Natural killer cell (primary cell): ENCODE data around the gene UGT1A8. TPM values are rescaled to one million over a fixed set of nuclear protein-coding genes. Genes with fewer than 3 reads are reported as not detected.

Experiments
- ATAC-seq, 3 donors: fragments of 150-1000 bp in 2 of 3; fragments of 200-7000 bp in 1 of 3; cut with Tn5 transposase; 1 replicate in 1 of 3; 2 replicates in 2 of 3; pipeline ENCODE4 v1.10.0; 2021; ENCODE audit warnings: mild to moderate bottlenecking in 2 of 3, moderate library complexity in 2 of 3
- DNase-seq, 2 donors: peaks; one replicate each; pipeline versions ENCODE4 v3.0.0 to v3.0.0-alpha.2; 2013 to 2021; ENCODE audit warnings: mixed read lengths in 1 of 2
- H3K27ac ChIP-seq: one replicate; pipeline ENCODE4 v1.5.1; 2013; ENCODE audit warnings: mild to moderate bottlenecking, low read length
- H3K27me3 ChIP-seq: one replicate; pipeline ENCODE4 v1.6.1; 2013; ENCODE audit warnings: low read length; ENCODE audit not compliant: control insufficient read depth, insufficient read depth
- H3K36me3 ChIP-seq: one replicate; pipeline ENCODE4 v1.6.1; 2013; ENCODE audit warnings: low read length; ENCODE audit not compliant: control insufficient read depth, insufficient read depth
- H3K4me1 ChIP-seq: one replicate; pipeline ENCODE4 v1.6.1; 2013; ENCODE audit warnings: low read length; ENCODE audit not compliant: control insufficient read depth, insufficient read depth
- H3K4me3 ChIP-seq: one replicate; pipeline ENCODE4 v1.5.1; 2013; ENCODE audit warnings: low read length
- H3K9me3 ChIP-seq: one replicate; pipeline ENCODE4 v1.6.1; 2013; ENCODE audit warnings: low read length; ENCODE audit not compliant: control insufficient read depth, insufficient read depth
- H3K27ac Mint-ChIP-seq, 2 donors: one replicate each; pipeline ENCODE4 v1.8.0; 2022; ENCODE audit warnings: mild to moderate bottlenecking in 2 of 2, mixed read lengths in 2 of 2, moderate library complexity in 1 of 2
- H3K27me3 Mint-ChIP-seq, 2 donors: one replicate each; pipeline ENCODE4 v1.8.0; 2022; ENCODE audit warnings: low read depth in 2 of 2, mixed read lengths in 2 of 2
- H3K36me3 Mint-ChIP-seq: one replicate; pipeline ENCODE4 v1.8.0; 2022; ENCODE audit warnings: mixed read lengths
- H3K4me1 Mint-ChIP-seq, 2 donors: one replicate each; pipeline ENCODE4 v1.8.0; 2022; ENCODE audit warnings: mixed read lengths in 2 of 2
- H3K4me3 Mint-ChIP-seq: one replicate; pipeline ENCODE4 v1.8.0; 2022; ENCODE audit warnings: mild to moderate bottlenecking, moderate library complexity, mixed read lengths
- H3K9me3 Mint-ChIP-seq, 2 donors: one replicate each; pipeline ENCODE4 v1.8.0; 2022; ENCODE audit warnings: mixed read lengths in 2 of 2
- CTCF ChIP-seq: fragments of 200-600 bp; IDR thresholded peaks from one replicate; pipeline ENCODE4 v1.8.0; 2022; ENCODE audit warnings: antibody characterized with exemption
- WGBS: methylation state at CpG from one replicate; pipeline ENCODE4 v1.1.7; 2013; ENCODE audit warnings: missing lambda C conversion rate; ENCODE audit not compliant: insufficient coverage; 5-methylcytosine and 5-hydroxymethylcytosine counted together
- intact Hi-C: fragments of 100-400 bp; cut with micrococcal nuclease; formaldehyde crosslinking; loops from one replicate; pipeline ENCODE4 v1.14.2; 2022
- total RNA-seq, 4 donors: library from RNA; stranded (reverse); fragments of 120-200 nt in 1 of 4; gene quantifications; one replicate each; pipeline versions ENCODE4 v1.2.3 to v1.2.4, GENCODE V29; 2013 to 2022

The UGT1A8 gene
- total RNA-seq, 3 donors from 2014 or later (not counting 1 experiment from before 2014, with no cell fraction given), result not detected

GRCh38 chr2:233800208-233800607, 182.8 kb downstream of the UGT1A8 start:
- Histone ChIP-seq H3K9me3 (no peaks in the 10 kb centered on the region), H3K4me3 (no peak overlapping the region), H3K4me1 (no peaks in the 10 kb centered on the region), H3K27ac (no peak overlapping the region), H3K36me3 (no peaks in the 10 kb centered on the region), H3K27me3 (no peaks in the 10 kb centered on the region)
- intact Hi-C loops, result no loop called here
- Mint-ChIP-seq H3K27me3 (peaks cover 15 to 21% of the 10 kb centered on the region in 2 donors), H3K4me3 (no peak overlapping the region), H3K36me3 (no peaks in the 10 kb centered on the region), H3K4me1 (no peaks in the 10 kb centered on the region), H3K27ac (no peak overlapping the region), H3K9me3 (no peaks in the 10 kb centered on the region)
- DNase-seq (no peak), ATAC-seq (no peak)
- TF ChIP-seq CTCF, result no peak
- 90% methylated on average over 7 of the region's 7 CpGs for WGBS

GRCh38 chr2:233801357-233802131, 184.1 kb downstream of the UGT1A8 start:
- peaks cover 16 to 33% of the 10 kb centered on the region in 2 donors for H3K27me3 Mint-ChIP-seq

GRCh38 chr2:233802132-233802815, 184.8 kb downstream of the UGT1A8 start:
- no peak for DNase-seq
- Mint-ChIP-seq H3K4me1 (no peaks in the 10 kb centered on the region), H3K9me3 (no peaks in the 10 kb centered on the region), H3K36me3 (no peaks in the 10 kb centered on the region), H3K27me3 (peaks cover 16 to 33% of the 10 kb centered on the region in 2 donors), H3K4me3 (no peak overlapping the region), H3K27ac (no peak overlapping the region)
- WGBS, result 62% methylated on average over 2 of the region's 3 CpGs
- Histone ChIP-seq H3K4me3 (no peak overlapping the region), H3K27me3 (no peaks in the 10 kb centered on the region), H3K9me3 (no peaks in the 10 kb centered on the region), H3K36me3 (no peaks in the 10 kb centered on the region), H3K27ac (no peak overlapping the region), H3K4me1 (no peaks in the 10 kb centered on the region)
- intact Hi-C loops, result no loop called here
- TF ChIP-seq CTCF, result no peak
- ATAC-seq, result no peak

More at GRCh38 chr2:233801357-233802131, 184.1 kb downstream of the UGT1A8 start:
- intact Hi-C loops, result no loop called here
- Histone ChIP-seq H3K36me3 (no peaks in the 10 kb centered on the region), H3K4me1 (no peaks in the 10 kb centered on the region), H3K9me3 (no peaks in the 10 kb centered on the region), H3K4me3 (no peak overlapping the region), H3K27ac (no peak overlapping the region), H3K27me3 (no peaks in the 10 kb centered on the region)
- Mint-ChIP-seq H3K9me3 (no peaks in the 10 kb centered on the region), H3K4me1 (no peaks in the 10 kb centered on the region), H3K4me3 (no peak overlapping the region), H3K36me3 (no peaks in the 10 kb centered on the region), H3K27ac (no peak overlapping the region)
- no peak for TF ChIP-seq CTCF
- DNase-seq (no peak), ATAC-seq (peak in 1 of 3 donors; percentile 49)
- WGBS, result 78% methylated on average over 6 of the region's 9 CpGs
